Measurements from ENCODE around the gene INPP5D.

DNA sequence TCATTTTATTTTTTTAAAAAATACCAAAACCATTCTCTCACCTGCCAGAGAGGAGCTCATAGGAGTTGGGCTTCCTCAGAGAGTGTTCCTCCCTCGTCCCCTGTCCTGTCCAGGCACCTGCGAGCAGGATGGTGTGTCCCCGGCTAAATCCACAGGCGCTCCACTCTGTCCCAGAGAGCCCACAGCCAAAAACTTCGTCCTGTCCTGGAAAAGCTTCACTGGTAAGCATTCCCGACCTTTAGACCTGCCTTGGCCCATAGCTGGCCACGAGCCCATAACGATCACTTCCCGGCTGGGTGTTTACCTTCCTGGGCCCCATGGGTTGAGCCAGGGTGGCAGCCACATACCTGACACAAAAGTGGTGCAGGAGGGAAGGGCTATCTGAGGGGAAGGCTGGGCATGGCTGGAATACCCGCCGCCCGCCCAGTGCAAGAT, 47.1 kb upstream of the INPP5D start, which contains the start of gene NGEF:
- TF ChIP-seq, protein P1, sequence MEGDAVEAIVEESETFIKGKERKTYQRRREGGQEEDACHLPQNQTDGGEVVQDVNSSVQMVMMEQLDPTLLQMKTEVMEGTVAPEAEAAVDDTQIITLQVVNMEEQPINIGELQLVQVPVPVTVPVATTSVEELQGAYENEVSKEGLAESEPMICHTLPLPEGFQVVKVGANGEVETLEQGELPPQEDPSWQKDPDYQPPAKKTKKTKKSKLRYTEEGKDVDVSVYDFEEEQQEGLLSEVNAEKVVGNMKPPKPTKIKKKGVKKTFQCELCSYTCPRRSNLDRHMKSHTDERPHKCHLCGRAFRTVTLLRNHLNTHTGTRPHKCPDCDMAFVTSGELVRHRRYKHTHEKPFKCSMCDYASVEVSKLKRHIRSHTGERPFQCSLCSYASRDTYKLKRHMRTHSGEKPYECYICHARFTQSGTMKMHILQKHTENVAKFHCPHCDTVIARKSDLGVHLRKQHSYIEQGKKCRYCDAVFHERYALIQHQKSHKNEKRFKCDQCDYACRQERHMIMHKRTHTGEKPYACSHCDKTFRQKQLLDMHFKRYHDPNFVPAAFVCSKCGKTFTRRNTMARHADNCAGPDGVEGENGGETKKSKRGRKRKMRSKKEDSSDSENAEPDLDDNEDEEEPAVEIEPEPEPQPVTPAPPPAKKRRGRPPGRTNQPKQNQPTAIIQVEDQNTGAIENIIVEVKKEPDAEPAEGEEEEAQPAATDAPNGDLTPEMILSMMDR (IDR thresholded peaks at IDR 0.05; ENCODE audit: insufficient read depth, low read length, poor library complexity, severe bottlenecking), result no peak
- no peak for TF ChIP-seq EZH2phosphoT487 (conservative IDR thresholded peaks at IDR 0.05; ENCODE audit: low read length)

Measured in SU-DHL-6 (cell line).